ENCODE results near the gene BST2.

DNA sequence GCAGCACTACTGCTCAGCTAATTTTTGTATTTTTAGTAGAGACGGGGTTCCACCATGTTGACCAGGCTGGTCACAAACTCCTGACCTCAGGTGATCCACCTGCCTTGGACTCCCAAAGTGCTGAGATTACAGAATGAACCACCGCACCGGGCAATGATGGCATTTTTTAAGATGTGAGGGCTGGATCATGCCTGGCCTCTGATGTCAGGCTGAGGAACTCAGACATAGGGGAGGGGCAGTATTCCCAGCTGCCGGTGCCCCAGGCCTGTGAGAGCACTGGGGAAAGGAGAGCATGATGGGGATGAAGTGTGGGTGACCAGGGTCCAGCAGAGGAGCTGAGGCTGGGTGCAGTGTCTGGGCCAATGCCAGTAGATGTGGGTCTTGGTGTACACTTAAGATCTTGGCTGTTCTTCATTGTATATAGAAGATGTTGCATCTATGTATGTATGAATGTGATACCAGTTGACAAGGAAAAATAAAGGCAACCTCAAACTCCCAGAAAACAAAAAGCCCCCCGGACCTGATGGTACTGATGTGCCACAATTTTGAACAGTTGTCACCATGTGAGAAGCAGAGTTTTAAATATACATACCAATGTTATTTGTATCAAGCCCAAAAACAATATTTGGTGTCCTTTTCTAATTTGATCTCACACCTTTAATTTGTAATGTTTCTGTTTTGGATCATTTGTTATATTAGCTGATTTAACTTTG lies 24.8 kb downstream of the BST2 start:
- no peak for TF ChIP-seq EP300 (IDR thresholded peaks at IDR 0.05; ENCODE audit: borderline replicate concordance in 1 of 2, low read depth in 2 of 2, low read length in 2 of 2)
- TF ChIP-seq YY1 (IDR thresholded peaks at IDR 0.05; ENCODE audit: low read depth, low read length), result no peak
- TF ChIP-seq CTCF (IDR thresholded peaks at IDR 0.05; ENCODE audit: control extremely low read depth in 1 of 3, insufficient read depth in 1 of 3, low read depth in 1 of 3, low read length in 3 of 3), result no peak
- TF ChIP-seq, protein P1, sequence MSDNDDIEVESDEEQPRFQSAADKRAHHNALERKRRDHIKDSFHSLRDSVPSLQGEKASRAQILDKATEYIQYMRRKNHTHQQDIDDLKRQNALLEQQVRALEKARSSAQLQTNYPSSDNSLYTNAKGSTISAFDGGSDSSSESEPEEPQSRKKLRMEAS (IDR thresholded peaks at IDR 0.05), result no peak
- TF ChIP-seq KDM4A (IDR thresholded peaks at IDR 0.05; ENCODE audit: low read depth, low read length, severe bottlenecking), result no peak
- no peak for TF ChIP-seq SIRT6 (IDR thresholded peaks at IDR 0.05; ENCODE audit: low read length)
- no peak for TF ChIP-seq CBX8 (IDR thresholded peaks at IDR 0.05; ENCODE audit: borderline replicate concordance, low read depth, low read length)
- no peak for TF ChIP-seq POLR2A (IDR thresholded peaks at IDR 0.05; ENCODE audit: control extremely low read depth in 1 of 2, low read depth in 2 of 2, low read length in 2 of 2)
- TF ChIP-seq POLR2AphosphoS5 (IDR thresholded peaks at IDR 0.05; ENCODE audit: low read depth, low read length), result no peak
- no peak for TF ChIP-seq CEBPB (IDR thresholded peaks at IDR 0.05; ENCODE audit: low read depth, low read length)
- no peak for TF ChIP-seq KDM5A (IDR thresholded peaks at IDR 0.05; ENCODE audit: low read length)
- no peak for TF ChIP-seq SP2 (IDR thresholded peaks at IDR 0.05; ENCODE audit: low read length)
- TF ChIP-seq HDAC6 (IDR thresholded peaks at IDR 0.05; ENCODE audit: low read depth, low read length), result no peak
- TF ChIP-seq PHF8 (conservative IDR thresholded peaks at IDR 0.05; ENCODE audit: low read depth, low read length), result no peak

Data from H1 (cell line).